ENCODE data around the gene IREB2.
A peak's percentile ranks its signal among the peaks of the same experiment; 100 is the strongest.
"Not testable (repeated sequence)": the region's sequence is repeated elsewhere in the genome, so short reads cannot be mapped to it uniquely, and the experiment has no call there.

IREB2 gene

GRCh38 chr15:78402061-78402610, 35.9 kb upstream of the IREB2 start:
- Histone ChIP-seq H3K18ac (ENCODE audit: low read length) (no peak overlapping the region), H3K79me1 (ENCODE audit: low read depth, low read length) (no peaks in the 10 kb centered on the region), H2BK120ac (ENCODE audit: low read depth, low read length) (no peak overlapping the region), H2AK5ac (ENCODE audit: low read depth, low read length) (no peak overlapping the region), H3K4me1 (ENCODE audit: control insufficient read depth in 2 of 2, insufficient read depth in 1 of 2, low read depth in 1 of 2, low read length in 2 of 2) (peaks cover 0 to 9% of the 10 kb centered on the region in 2 donors), H3K4ac (ENCODE audit: low read length) (no peak overlapping the region), H2BK12ac (ENCODE audit: low read length) (no peak overlapping the region), H3K27ac (replicated peaks; ENCODE audit: low read length) (no peak overlapping the region), H4K8ac (ENCODE audit: low read depth, low read length) (no peak overlapping the region), H2BK15ac (ENCODE audit: low read length) (no peak overlapping the region), H3K14ac (ENCODE audit: low read length) (no peak overlapping the region), H3K23ac (ENCODE audit: low read depth, low read length, poor library complexity) (no peak overlapping the region), H3K9me3 (replicated peaks in 1 of 2; ENCODE audit: control insufficient read depth in 2 of 2, insufficient read depth in 1 of 2, low read depth in 1 of 2, low read length in 2 of 2) (no peaks in the 10 kb centered on the region), H3K27me3 (ENCODE audit: control insufficient read depth in 3 of 3, insufficient read depth in 3 of 3, low read depth in 1 of 3, low read length in 3 of 3) (no peaks in the 10 kb centered on the region), H4K91ac (ENCODE audit: low read depth, low read length, poor library complexity) (no peak overlapping the region), H3K9ac (ENCODE audit: low read depth, low read length, poor library complexity) (no peak overlapping the region), H2AFZ (ENCODE audit: low read length) (no peak overlapping the region), H3K4me2 (ENCODE audit: insufficient read depth, low read length, poor library complexity, severe bottlenecking) (no peak overlapping the region), H3K4me3 (ENCODE audit: low read length in 2 of 2) (no peak overlapping the region), H3K36me3 (replicated peaks in 1 of 2; ENCODE audit: control insufficient read depth in 2 of 2, insufficient read depth in 2 of 2, low read length in 2 of 2) (no peaks in the 10 kb centered on the region), H2BK5ac (ENCODE audit: low read length) (no peak overlapping the region)
- DNase-seq (ENCODE audit: low spot score), result no peak
- WGBS, 2 donors (ENCODE audit: extremely low coverage in 2 of 2, insufficient read length in 2 of 2, insufficient replicate concordance in 1 of 2), result no CpG with 5 or more reads among the region's 9 CpGs

- H2BK15ac ChIP-seq (ENCODE audit: low read length), result no peak overlapping the region
- H3K18ac ChIP-seq (ENCODE audit: low read length), result no peak overlapping the region
- H3K36me3 ChIP-seq (replicated peaks in 1 of 2; ENCODE audit: control insufficient read depth in 2 of 2, insufficient read depth in 2 of 2, low read length in 2 of 2), result no peaks in the 10 kb centered on the region
- H3K14ac ChIP-seq (ENCODE audit: low read length), result no peak overlapping the region
- no peak overlapping the region for H4K91ac ChIP-seq (ENCODE audit: low read depth, low read length, poor library complexity)
- H3K4ac ChIP-seq (ENCODE audit: low read length), result no peak overlapping the region
- H4K8ac ChIP-seq (ENCODE audit: low read depth, low read length), result no peak overlapping the region
- H3K27me3 ChIP-seq (ENCODE audit: control insufficient read depth in 3 of 3, insufficient read depth in 3 of 3, low read depth in 1 of 3, low read length in 3 of 3), result no peaks in the 10 kb centered on the region
- H2AK5ac ChIP-seq (ENCODE audit: low read depth, low read length), result no peak overlapping the region
- no peak overlapping the region for H3K27ac ChIP-seq (replicated peaks; ENCODE audit: low read length)
- no peak overlapping the region for H2BK12ac ChIP-seq (ENCODE audit: low read length)
- DNase-seq (ENCODE audit: low spot score), result no peak
- H3K9ac ChIP-seq (ENCODE audit: low read depth, low read length, poor library complexity), result no peak overlapping the region
- peaks cover 0 to 9% of the 10 kb centered on the region in 2 donors for H3K4me1 ChIP-seq (ENCODE audit: control insufficient read depth in 2 of 2, insufficient read depth in 1 of 2, low read depth in 1 of 2, low read length in 2 of 2)
- H3K4me2 ChIP-seq (ENCODE audit: insufficient read depth, low read length, poor library complexity, severe bottlenecking), result no peak overlapping the region
- no peak overlapping the region for H3K23ac ChIP-seq (ENCODE audit: low read depth, low read length, poor library complexity)
- WGBS, 2 donors (ENCODE audit: extremely low coverage in 2 of 2, insufficient read length in 2 of 2, insufficient replicate concordance in 1 of 2), result no CpG with 5 or more reads among the region's 3 CpGs
- no peak overlapping the region for H2AFZ ChIP-seq (ENCODE audit: low read length)
- H3K9me3 ChIP-seq (replicated peaks in 1 of 2; ENCODE audit: control insufficient read depth in 2 of 2, insufficient read depth in 1 of 2, low read depth in 1 of 2, low read length in 2 of 2), result no peaks in the 10 kb centered on the region
- no peak overlapping the region for H2BK120ac ChIP-seq (ENCODE audit: low read depth, low read length)
- no peak overlapping the region for H2BK5ac ChIP-seq (ENCODE audit: low read length)
- no peak overlapping the region for H3K4me3 ChIP-seq (ENCODE audit: low read length in 2 of 2)
- no peaks in the 10 kb centered on the region for H3K79me1 ChIP-seq (ENCODE audit: low read depth, low read length)
Measured at GRCh38 chr15:78404125-78404524, 33.9 kb upstream of the IREB2 start.

DNA sequence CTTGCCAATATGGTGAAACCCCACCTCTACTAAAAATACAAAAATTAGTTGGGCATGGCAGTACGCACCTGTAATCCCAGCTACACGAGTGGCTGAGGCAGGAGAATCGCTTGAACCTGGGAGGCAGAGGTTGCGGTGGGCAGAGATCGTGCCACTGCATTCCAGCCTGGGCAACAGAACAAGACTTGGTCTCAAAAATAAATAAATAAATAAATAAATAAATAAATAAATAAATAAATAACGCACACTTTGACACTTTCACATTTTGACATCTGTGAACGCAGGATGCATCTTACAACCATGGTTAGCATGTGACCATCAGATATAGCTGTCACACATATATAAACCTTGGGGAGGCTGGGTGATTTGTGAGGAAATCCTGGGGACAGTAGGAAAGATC, 33.2 kb upstream of the IREB2 start:
- H2BK5ac ChIP-seq (ENCODE audit: low read length); H3K4ac ChIP-seq (ENCODE audit: low read length); H3K79me1 ChIP-seq (ENCODE audit: low read depth, low read length): not testable (repeated sequence)

GRCh38 chr15:78405336-78405924, 32.6 kb upstream of the IREB2 start:
- Histone ChIP-seq H2AFZ (ENCODE audit: low read length) (peak overlapping the region; percentile 53), H3K4me1 (ENCODE audit: control insufficient read depth in 2 of 2, insufficient read depth in 1 of 2, low read depth in 1 of 2, low read length in 2 of 2) (peaks cover 0 to 9% of the 10 kb centered on the region in 2 donors), H2BK120ac (ENCODE audit: low read depth, low read length) (peak overlapping the region; percentile 52), H3K23ac (ENCODE audit: low read depth, low read length, poor library complexity) (peak overlapping the region; percentile 83), H3K79me1 (ENCODE audit: low read depth, low read length) (no peaks in the 10 kb centered on the region), H2BK12ac (ENCODE audit: low read length) (peak overlapping the region; percentile 88), H2BK5ac (ENCODE audit: low read length) (no peak overlapping the region), H3K4me3 (ENCODE audit: low read length in 2 of 2) (peak overlapping the region in 1 of 2 donors; percentile 61), H3K27ac (replicated peaks; ENCODE audit: low read length) (no peak overlapping the region), H2AK5ac (ENCODE audit: low read depth, low read length) (peak overlapping the region; percentile 90), H3K9me3 (replicated peaks in 1 of 2; ENCODE audit: control insufficient read depth in 2 of 2, insufficient read depth in 1 of 2, low read depth in 1 of 2, low read length in 2 of 2) (no peaks in the 10 kb centered on the region), H2BK15ac (ENCODE audit: low read length) (peak overlapping the region; percentile 93), H3K9ac (ENCODE audit: low read depth, low read length, poor library complexity) (peak overlapping the region; percentile 52), H3K14ac (ENCODE audit: low read length) (peak overlapping the region; percentile 78), H3K18ac (ENCODE audit: low read length) (peak overlapping the region; percentile 94), H3K4me2 (ENCODE audit: insufficient read depth, low read length, poor library complexity, severe bottlenecking) (no peak overlapping the region), H3K27me3 (ENCODE audit: control insufficient read depth in 3 of 3, insufficient read depth in 3 of 3, low read depth in 1 of 3, low read length in 3 of 3) (no peaks in the 10 kb centered on the region), H4K8ac (ENCODE audit: low read depth, low read length) (peak overlapping the region; percentile 98), H4K91ac (ENCODE audit: low read depth, low read length, poor library complexity) (peak overlapping the region; percentile 86), H3K4ac (ENCODE audit: low read length) (no peak overlapping the region), H3K36me3 (replicated peaks in 1 of 2; ENCODE audit: control insufficient read depth in 2 of 2, insufficient read depth in 2 of 2, low read length in 2 of 2) (no peaks in the 10 kb centered on the region)
- WGBS, 2 donors (ENCODE audit: extremely low coverage in 2 of 2, insufficient read length in 2 of 2, insufficient replicate concordance in 1 of 2), result no CpG with 5 or more reads among the region's 26 CpGs
- no peak for DNase-seq (ENCODE audit: low spot score)

More for the DNA sequence above, 33.2 kb upstream of the IREB2 start:
- not testable (repeated sequence) for H2BK15ac ChIP-seq (ENCODE audit: low read length); H3K23ac ChIP-seq (ENCODE audit: low read depth, low read length, poor library complexity); H3K4me1 ChIP-seq (ENCODE audit: control insufficient read depth in 2 of 2, insufficient read depth in 1 of 2, low read depth in 1 of 2, low read length in 2 of 2); H3K9ac ChIP-seq (ENCODE audit: low read depth, low read length, poor library complexity); H3K27me3 ChIP-seq (ENCODE audit: control insufficient read depth in 3 of 3, insufficient read depth in 3 of 3, low read depth in 1 of 3, low read length in 3 of 3); H2AK5ac ChIP-seq (ENCODE audit: low read depth, low read length); H3K27ac ChIP-seq (replicated peaks; ENCODE audit: low read length); H3K18ac ChIP-seq (ENCODE audit: low read length); H4K8ac ChIP-seq (ENCODE audit: low read depth, low read length); H3K9me3 ChIP-seq (replicated peaks in 1 of 2; ENCODE audit: control insufficient read depth in 2 of 2, insufficient read depth in 1 of 2, low read depth in 1 of 2, low read length in 2 of 2); DNase-seq (ENCODE audit: low spot score); H2AFZ ChIP-seq (ENCODE audit: low read length); H3K4me3 ChIP-seq (ENCODE audit: low read length in 2 of 2); H2BK120ac ChIP-seq (ENCODE audit: low read depth, low read length); H3K4me2 ChIP-seq (ENCODE audit: insufficient read depth, low read length, poor library complexity, severe bottlenecking); H3K36me3 ChIP-seq (replicated peaks in 1 of 2; ENCODE audit: control insufficient read depth in 2 of 2, insufficient read depth in 2 of 2, low read length in 2 of 2); H4K91ac ChIP-seq (ENCODE audit: low read depth, low read length, poor library complexity); H3K14ac ChIP-seq (ENCODE audit: low read length)
- H2BK12ac ChIP-seq (ENCODE audit: low read length), result peak overlapping the region; percentile 88
- no CpG with 5 or more reads among the region's 7 CpGs for WGBS, 2 donors (ENCODE audit: extremely low coverage in 2 of 2, insufficient read length in 2 of 2, insufficient replicate concordance in 1 of 2)

All from neuronal stem cell (in vitro differentiated cells).